ENCODE results near the gene CIRBP. TPM values are rescaled to one million over a fixed set of nuclear protein-coding genes. Genes with fewer than 3 reads are reported as not detected.

The CIRBP gene
- total and polyA plus RNA-seq, 9 of the 15 experiments (the other 6 are each of a cell fraction or from before 2014, with no cell fraction given): 20.5 to 327 (median 176) TPM

GRCh38 chr19:1275976-1276627, 7.0 kb downstream of the CIRBP start (continued):
- TF ChIP-seq ZNF280B (CRISPR knock-in tag; IDR thresholded peaks at IDR 0.05): no peak
- TF ChIP-seq ZFP30 (CRISPR knock-in tag; IDR thresholded peaks at IDR 0.05; ENCODE audit: borderline replicate concordance): no peak
- peak; percentile 57; the same call in 1 of the 2 replicates for TF ChIP-seq GABPB1 (CRISPR knock-in tag; IDR thresholded peaks at IDR 0.05)
- TF ChIP-seq NBN (IDR thresholded peaks at IDR 0.05; ENCODE audit: low read depth): no peak
- no peak for TF ChIP-seq SIN3B (IDR thresholded peaks at IDR 0.05; ENCODE audit: low read depth)
- no peak for TF ChIP-seq TRIM28 (IDR thresholded peaks at IDR 0.05)
- TF ChIP-seq HOMEZ (CRISPR knock-in tag; IDR thresholded peaks at IDR 0.05): peak; percentile 40; the same call in 1 of the 2 replicates
- TF ChIP-seq HNRNPLL (IDR thresholded peaks at IDR 0.05; ENCODE audit: low read depth, low read length, poor library complexity, severe bottlenecking): no peak
- no peak for TF ChIP-seq ZNF79 (CRISPR knock-in tag; IDR thresholded peaks at IDR 0.05; ENCODE audit: low read depth)
- TF ChIP-seq XRCC5 (IDR thresholded peaks at IDR 0.05; ENCODE audit: low read depth, low read length): no peak
- TF ChIP-seq CGGBP1 (CRISPR knock-in tag; IDR thresholded peaks at IDR 0.05): no peak
- TF ChIP-seq CUX1 (CRISPR knock-in tag; IDR thresholded peaks at IDR 0.05): no peak
- TF ChIP-seq KLF16 (IDR thresholded peaks at IDR 0.05): no peak
- TF ChIP-seq ESRRA (IDR thresholded peaks at IDR 0.05; ENCODE audit: borderline replicate concordance, low read depth): no peak
- TF ChIP-seq CHCHD3 (CRISPR knock-in tag; IDR thresholded peaks at IDR 0.05): no peak
- TF ChIP-seq MAZ (CRISPR knock-in tag; conservative IDR thresholded peaks at IDR 0.05 in 1 of 2, IDR thresholded peaks at IDR 0.05 in 1 of 2): peak in 1 of 2 experiments; percentile 29; a peak in 2 of 4 replicates
- no peak for TF ChIP-seq ILF3 (IDR thresholded peaks at IDR 0.05; ENCODE audit: borderline replicate concordance)
- 0 out of 2 replicates have a peak, but pooled peaks have one; percentile 61 for TF ChIP-seq LCOR (CRISPR knock-in tag; IDR thresholded peaks at IDR 0.05)
- TF ChIP-seq PRPF4 (IDR thresholded peaks at IDR 0.05; ENCODE audit: insufficient read depth, low read depth, low read length, poor library complexity, severe bottlenecking): no peak
- peak; percentile 34 for TF ChIP-seq POLR2B (IDR thresholded peaks at IDR 0.05; ENCODE audit: low read depth, partially characterized antibody)

Measured in K562 (cell line).